HG02610 (cell line): ENCODE measurements around the gene CCDC74B.
"Not testable (repeated sequence)": the region's sequence is repeated elsewhere in the genome, so short reads cannot be mapped to it uniquely, and the experiment has no call there.

Source experiments
- ATAC-seq: cut with Tn5 transposase; IDR thresholded peaks from one replicate; pipeline ENCODE4 v1.9.1; 2021; ENCODE audit warnings: mild to moderate bottlenecking, moderate library complexity; ENCODE audit not compliant: unreplicated experiment

Gene CCDC74B

DNA sequence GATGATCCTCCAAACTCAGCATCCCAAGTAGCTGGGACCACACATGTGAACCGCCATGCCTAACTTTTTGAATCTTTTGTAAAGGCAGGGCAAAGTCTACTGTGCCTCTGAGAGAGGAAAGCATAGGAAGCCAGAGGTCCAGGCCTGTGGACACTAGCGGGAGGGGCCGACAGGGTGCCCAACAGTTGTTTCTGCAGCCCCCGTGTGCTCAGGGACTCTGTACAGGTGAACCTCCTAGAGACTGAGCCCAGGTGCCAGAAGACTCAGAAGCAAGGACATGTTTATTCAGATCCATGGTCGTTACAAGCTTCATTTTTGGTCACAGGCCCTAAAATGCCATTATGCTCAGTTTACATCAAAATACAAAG, 6.2 kb upstream of the CCDC74B start:
- not testable (repeated sequence) for ATAC-seq

DNA sequence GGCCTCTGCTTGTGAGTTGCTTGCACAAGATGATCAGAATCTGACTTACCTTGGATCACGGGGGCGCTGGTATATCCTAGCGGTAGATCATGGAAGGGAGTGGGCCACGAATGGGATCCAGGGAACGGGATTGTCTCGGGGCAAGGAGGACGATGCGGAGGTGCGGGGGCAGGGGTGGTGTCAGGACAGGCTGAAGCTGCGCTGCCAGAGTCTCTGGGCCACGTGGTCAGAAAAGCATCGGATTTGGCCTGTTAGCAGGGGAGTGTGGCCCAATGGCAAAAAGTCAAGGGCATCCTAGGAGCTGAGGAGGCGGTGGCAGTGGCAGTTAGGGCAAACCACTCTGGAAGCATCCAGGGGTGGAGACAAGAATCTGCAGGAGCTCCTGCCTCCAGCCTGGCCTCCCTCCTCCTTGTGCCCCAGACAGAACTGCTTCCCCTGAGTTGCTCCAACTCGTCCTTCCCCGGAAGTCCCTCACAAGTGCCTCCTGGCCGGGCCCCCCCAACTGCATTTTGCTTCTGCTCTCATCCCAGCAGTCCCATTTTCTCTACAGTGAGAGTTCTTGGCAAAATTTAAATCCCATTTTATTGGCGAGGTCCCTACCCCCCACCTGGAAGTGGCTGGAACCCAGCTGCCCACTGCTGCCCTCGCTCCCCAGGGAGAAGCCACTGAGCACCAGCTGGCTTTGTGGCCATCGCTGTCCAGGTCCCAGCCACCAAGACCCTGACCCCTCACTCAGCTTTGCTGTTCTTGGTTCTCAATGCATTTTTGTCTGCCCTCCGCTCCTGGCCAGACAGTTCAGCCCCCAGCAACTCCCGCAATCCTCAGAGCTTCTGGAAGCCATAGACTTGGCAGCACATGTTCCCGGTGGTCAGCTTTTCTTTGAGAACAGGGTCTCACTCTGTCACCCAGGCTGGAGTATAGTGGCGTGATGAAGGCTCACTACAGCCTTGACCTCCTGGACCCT, 5.6 kb upstream of the CCDC74B start:
- ATAC-seq: no peak

GRCh38 chr2:130148515-130148914, 3.6 kb upstream of the CCDC74B start:
- not testable (repeated sequence) for ATAC-seq

DNA sequence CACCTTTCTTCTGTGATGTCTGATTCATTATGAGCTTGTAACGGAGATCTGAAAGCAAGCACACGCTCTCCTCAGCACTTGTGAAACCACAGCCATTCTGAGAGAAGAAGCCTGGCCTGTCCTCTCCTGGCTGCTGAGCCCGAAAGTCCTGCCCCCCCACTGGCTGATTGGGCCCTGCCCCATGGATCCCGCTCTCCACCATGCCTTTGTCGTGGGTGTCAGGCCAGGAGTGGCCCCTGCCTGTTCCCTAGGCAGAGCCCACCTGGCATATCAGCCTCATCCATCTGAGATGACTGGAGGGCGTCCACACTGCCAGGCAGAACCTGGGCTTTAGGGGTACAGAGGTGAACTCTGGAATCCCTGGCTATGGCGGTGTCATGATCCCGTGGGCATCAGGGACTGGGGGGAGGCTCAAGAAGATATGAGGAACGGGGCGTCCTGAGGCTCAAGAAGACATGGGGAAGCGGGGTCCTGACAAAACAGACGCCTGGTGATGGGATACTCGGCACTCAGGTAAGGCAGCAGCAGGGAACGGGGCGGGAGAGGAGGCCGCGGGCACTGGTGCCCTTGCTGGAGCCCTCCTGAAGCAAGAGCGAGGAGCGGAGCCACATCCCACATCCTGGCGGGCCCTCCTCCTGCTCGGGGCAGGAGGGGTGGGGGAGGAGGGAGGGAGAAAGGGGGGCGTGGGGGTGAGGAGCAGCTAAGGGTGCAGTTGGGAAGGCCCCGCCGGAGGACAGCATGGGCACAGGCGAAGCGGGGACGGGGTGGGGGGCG, 1.5 kb downstream of the CCDC74B start:
- peak; percentile 35 for ATAC-seq

DNA sequence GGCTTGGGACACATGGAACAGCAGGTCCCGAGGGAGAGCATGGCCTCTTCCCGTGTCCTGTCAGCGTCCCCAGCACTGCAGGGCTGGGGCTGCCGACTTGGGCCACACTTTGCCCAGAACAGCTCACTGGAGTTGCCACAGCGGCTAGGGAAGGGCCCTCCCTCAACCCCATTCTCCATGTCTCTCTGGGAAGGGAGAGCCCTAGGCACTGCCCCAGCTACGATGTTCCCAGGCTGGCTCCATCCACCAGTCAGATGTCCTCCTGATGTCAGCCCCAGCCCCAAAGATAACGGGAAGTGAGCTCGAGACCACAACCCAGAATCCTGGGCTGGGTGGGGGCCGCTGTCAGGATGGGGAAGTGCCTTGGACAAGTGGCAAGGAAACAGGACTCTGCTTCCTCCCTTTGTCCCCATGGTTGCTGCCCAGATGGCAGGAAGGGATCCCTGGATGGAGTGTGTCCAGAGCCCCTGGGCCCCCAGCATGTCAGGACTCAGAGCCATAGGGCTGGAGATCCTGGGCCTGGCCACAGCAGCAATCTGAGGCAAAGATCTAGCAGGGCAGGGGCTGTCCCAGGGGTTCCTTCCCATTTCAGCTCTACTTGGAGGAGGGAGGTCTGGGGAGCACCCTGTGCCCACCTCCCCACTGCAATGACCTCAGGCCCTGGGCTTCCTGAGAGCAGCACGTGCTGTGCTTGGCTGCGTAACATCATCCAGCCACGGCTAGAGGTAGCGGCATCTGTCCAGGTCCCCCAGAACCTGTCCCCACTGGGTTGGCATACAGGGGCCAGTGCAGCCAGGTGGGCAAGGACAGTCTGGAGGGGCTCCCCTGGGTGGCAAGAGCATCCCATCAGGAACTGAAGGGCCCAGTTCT, 2.3 kb downstream of the CCDC74B start:
- peak; percentile 1 for ATAC-seq

GRCh38 chr2:130141645-130142370, 3.1 kb downstream of the CCDC74B start:
- ATAC-seq: not testable (repeated sequence)

DNA sequence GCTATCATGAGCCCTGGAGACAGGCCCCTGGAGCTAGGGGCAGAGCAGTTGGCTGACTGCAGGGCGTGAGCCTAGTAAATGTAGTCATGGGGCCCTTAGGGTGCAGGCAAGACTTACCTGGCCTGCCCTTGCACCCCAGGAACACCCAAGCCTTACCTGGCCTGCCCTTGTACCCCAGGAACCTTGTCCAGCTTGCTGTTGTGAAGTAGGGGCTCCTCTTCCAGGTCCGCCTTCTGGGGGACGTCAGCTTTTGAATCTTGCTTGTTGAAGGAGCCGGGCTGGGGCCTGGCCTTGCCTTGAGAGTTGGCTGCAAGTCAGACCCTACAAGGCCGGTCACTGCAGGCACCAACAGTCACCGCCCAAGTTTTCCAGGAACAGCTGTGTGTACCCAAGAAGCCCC, 3.9 kb downstream of the CCDC74B start:
- not testable (repeated sequence) for ATAC-seq

DNA sequence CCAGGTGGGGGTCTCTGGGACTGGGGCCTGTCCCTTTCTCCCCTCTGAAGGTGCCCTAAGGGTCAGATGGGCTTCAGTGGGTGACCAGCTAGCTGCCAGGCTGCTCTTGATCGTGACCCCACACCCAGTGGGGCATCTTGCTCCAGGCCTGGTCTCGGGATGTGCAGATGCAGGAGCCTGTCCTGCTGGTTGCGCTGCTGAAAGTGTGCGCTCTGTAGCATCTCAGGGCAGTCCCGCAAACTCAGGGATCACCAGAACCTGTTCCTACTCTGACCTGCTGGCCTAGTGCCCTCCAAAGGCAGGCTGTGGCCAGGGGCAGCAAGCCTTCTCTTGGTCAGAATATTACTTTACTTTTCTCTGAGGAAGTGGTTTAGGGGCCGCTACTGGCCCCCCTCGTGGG, 4.4 kb downstream of the CCDC74B start:
- ATAC-seq: not testable (repeated sequence)

- not testable (repeated sequence) for ATAC-seq
Observed at GRCh38 chr2:130139331-130140280, 5.3 kb downstream of the CCDC74B start.

DNA sequence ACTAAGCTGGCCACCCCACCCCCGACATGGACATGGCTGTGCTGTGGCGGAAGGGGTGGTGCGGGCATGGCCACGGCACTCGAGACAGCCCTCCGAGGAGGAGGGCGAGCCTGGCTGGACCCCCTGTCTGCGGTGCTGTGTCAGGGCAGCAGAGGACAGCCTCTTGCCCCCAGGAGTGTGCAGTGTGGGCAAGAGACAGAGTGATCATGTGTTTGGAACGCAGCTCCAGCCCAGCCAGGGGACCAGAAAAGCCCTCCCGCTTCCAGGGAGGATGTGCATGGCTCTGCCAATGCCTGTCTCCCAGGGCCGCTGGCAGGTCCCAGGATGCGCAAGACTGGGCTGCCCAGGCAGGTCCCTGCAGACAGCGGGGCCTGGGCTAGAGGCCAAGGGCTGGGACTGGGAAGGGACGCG, 6.1 kb downstream of the CCDC74B start:
- ATAC-seq: not testable (repeated sequence)

- ATAC-seq: not testable (repeated sequence)
Observed at GRCh38 chr2:130138326-130138725, 6.6 kb downstream of the CCDC74B start.

DNA sequence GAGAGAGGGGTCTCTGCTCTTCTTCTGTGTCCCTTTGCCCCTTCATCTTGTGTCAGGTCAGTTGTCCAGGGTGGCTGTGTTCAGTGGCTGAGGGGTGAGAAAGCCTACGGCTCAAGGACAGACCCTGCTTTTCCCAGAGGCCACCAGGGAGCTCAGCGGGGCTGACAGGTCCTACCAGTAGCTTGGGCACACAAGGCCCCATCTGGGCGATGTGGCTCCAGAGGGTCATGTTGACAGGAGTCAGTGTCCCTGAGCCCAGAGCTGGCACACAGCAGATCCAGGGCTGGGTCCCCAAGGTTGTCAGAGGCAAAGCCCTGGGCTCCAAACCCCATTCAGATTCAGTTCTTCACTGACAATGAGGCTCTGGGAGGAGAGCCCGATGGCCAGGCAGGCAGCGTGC, 7.8 kb downstream of the CCDC74B start:
- ATAC-seq: not testable (repeated sequence)

DNA sequence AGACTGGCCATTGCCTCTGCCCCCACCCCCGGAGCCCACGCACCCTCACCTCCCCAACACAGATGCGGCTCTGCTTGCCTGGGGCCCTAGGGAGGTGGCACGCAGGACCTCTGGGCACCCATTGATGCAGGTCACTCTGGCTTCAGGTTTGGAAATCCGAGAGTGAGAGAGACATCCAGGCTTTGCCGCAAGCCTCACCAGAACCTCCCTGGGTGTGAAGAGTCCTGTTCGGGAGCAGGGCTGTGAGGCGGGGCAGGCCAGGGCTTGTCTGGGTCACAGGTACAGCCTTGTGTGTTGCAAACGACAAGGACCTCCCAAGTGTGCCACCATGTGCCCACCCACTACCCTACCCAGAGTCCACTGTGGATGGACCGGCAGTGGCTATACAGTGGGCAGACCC, 8.4 kb downstream of the CCDC74B start:
- ATAC-seq: not testable (repeated sequence)

DNA sequence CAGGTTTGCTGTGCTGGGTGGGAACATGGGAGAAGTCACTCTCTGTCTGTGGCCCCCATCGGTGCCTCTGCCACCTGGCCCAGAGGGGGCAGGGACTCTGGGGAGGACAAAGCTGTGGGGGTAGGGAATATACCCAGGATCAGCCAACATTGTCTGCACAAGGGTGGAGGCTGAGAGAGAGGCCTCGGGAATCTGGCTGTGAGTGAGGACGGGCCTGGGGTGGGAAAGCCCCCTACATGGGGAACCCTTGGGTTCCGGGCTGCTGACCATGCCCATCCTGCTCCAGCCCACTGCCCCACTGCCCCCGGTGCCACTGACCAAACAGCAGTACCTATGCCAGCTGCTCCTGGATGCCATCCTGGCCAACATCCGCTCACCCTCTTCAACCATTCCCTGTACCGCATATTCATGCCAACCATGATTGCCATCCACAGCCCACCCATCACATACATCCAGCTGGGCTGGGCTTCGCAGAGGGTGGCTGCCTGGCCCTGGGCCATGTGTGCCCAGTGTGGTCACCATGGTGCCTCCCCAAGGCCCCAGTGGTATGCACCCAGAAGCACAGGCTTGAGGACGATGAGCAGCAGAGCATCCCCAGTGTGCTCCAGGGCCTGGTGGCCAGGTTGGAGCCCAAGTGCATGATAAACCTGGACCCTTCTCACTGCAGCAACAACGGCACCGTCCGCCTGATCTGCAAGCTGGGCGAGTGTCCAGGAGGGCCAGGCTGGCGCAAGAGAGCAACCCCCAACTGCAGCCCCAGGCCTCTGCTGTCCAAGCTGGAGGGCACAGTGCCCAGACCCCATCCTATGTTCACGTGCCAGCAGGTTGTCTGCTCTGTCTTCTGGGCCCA, 9.0 kb downstream of the CCDC74B start:
- no peak for ATAC-seq

GRCh38 chr2:130129120-130129829, 15.6 kb downstream of the CCDC74B start, which contains the start of gene POTEF:
Gene POTEF (minus strand): TSS chr2:130129222. CDS start chr2:130120515, 8,707 bp downstream.
- ATAC-seq: not testable (repeated sequence)

- ATAC-seq: not testable (repeated sequence)
Observed at GRCh38 chr2:130128464-130128863, 16.4 kb downstream of the CCDC74B start.

GRCh38 chr2:130127726-130128125, 17.2 kb downstream of the CCDC74B start:
- not testable (repeated sequence) for ATAC-seq
